Stomach (tissue), 9 donors: Measurements from ENCODE around the gene F7. TPM values are rescaled to one million over a fixed set of nuclear protein-coding genes. Genes with fewer than 3 reads are reported as not detected.

Experiments used
- DNase-seq, 2 donors: peaks; one replicate each; pipeline versions ENCODE4 v3.0.0 to v3.0.0-alpha.2; 2013 to 2019
- H3K27ac ChIP-seq, 5 donors: fragments of 200-600 bp in 4 of 5; sonication (generic) in 4 of 5; one replicate each; pipeline ENCODE4 v1.5.1; 2013 to 2019; ENCODE audit warnings: mild to moderate bottlenecking in 1 of 5, moderate library complexity in 1 of 5
- H3K27me3 ChIP-seq, 3 donors: fragments of 200-600 bp; sonication (generic); one replicate each; pipeline ENCODE4 v1.5.1; 2017 to 2019; ENCODE audit warnings: mixed run types in 1 of 3
- H3K36me3 ChIP-seq, 4 donors: fragments of 200-600 bp; sonication (generic); 1 replicate in 3 of 4; 2 replicates in 1 of 4; pipeline ENCODE4 v1.5.1; 2016 to 2019
- H3K4me1 ChIP-seq, 4 donors: fragments of 200-600 bp; sonication (generic); one replicate each; pipeline ENCODE4 v1.5.1; 2016 to 2019
- H3K4me3 ChIP-seq, 4 donors: fragments of 200-600 bp; sonication (generic) in 3 of 4; one replicate each; pipeline ENCODE4 v1.5.1; 2016 to 2019; ENCODE audit warnings: mild to moderate bottlenecking in 1 of 4
- H3K9me3 ChIP-seq, 4 donors: fragments of 200-600 bp; sonication (generic); one replicate each; pipeline ENCODE4 v1.5.1; 2016 to 2019
- EP300 ChIP-seq: sonication (generic); formaldehyde crosslinking; IDR thresholded peaks from one replicate; pipeline ENCODE4 v1.6.1; 2017; ENCODE audit warnings: antibody characterized with exemption
- POLR2A ChIP-seq, 4 donors: fragments of 450-650 bp; IDR thresholded peaks; one replicate each; pipeline ENCODE4 v1.6.1; 2016; ENCODE audit warnings: antibody characterized with exemption in 4 of 4, control low read depth in 2 of 4, mild to moderate bottlenecking in 1 of 4, moderate library complexity in 1 of 4
- POLR2AphosphoS5 ChIP-seq, 3 donors: sonication (generic); formaldehyde crosslinking; IDR thresholded peaks; one replicate each; pipeline ENCODE4 v1.6.1; 2016; ENCODE audit warnings: antibody characterized with exemption in 3 of 3
- whole genome bisulfite sequencing, 5 donors: extraction: QIAGEN DNeasy Blood & Tissue Kit in 3 of 5; methylation state at CpG; one replicate each; pipeline versions ENCODE4 v1.1.5 to v1.1.7; 2013 to 2018; 5-methylcytosine and 5-hydroxymethylcytosine counted together
- intact Hi-C: fragments of 100-400 bp; cut with DNase I; formaldehyde crosslinking; loops from one replicate; pipeline ENCODE4 v1.15.1; 2023; ENCODE audit warnings: low total_unique reads
- polyA plus RNA-seq, 3 donors: library from polyadenylated mRNA; stranded (reverse); fragments of 200-250 nt; gene quantifications; one replicate each; pipeline ENCODE4 v1.2.3, GENCODE V29; 2013
- total RNA-seq, 5 donors: library from RNA; depleted of rRNA; stranded (reverse); fragments of >200 nt; gene quantifications; one replicate each; pipeline versions ENCODE4 v1.1.0 to v1.2.3, GENCODE V29; 2014 to 2016
- TF ChIP-seq, protein P1 (sequence below), 7 experiments: fragments of 450-650 bp in 4 of 7; fragments of 200-600 bp in 3 of 7; sonication (generic) in 3 of 7; IDR thresholded peaks; one replicate each; pipeline ENCODE4 v1.5.1; 2016 to 2019; ENCODE audit warnings: antibody characterized with exemption in 7 of 7, control low read depth in 2 of 7, mild to moderate bottlenecking in 1 of 7
- donor health status: healthy with polysubstance abuse.
- donor health status: Bipolar disorder and iron deficiency.
- donor health status: healthy.

F7 gene
- total and polyA plus RNA-seq, 8 donors: 0.10 TPM; not detected in 7

- Histone ChIP-seq H3K27ac (no peak overlapping the region), H3K4me3 (no peak overlapping the region), H3K4me1 (no peaks in the 10 kb centered on the region), H3K36me3 (peaks cover 0 to 29% (median 23%) of the 10 kb centered on the region in 4 donors), H3K27me3 (peaks cover 0 to 2% (median 0%) of the 10 kb centered on the region in 3 donors), H3K9me3 (no peaks in the 10 kb centered on the region)
- no peak for DNase-seq
- 91 to 96% (median 92%) methylated on average over 22 of the region's 22 CpGs for WGBS, 5 donors
- intact Hi-C loops: no loop called here
- TF ChIP-seq POLR2A (IDR thresholded peaks at IDR 0.05): no peak
- TF ChIP-seq EP300: no peak
- TF ChIP-seq, protein P1, sequence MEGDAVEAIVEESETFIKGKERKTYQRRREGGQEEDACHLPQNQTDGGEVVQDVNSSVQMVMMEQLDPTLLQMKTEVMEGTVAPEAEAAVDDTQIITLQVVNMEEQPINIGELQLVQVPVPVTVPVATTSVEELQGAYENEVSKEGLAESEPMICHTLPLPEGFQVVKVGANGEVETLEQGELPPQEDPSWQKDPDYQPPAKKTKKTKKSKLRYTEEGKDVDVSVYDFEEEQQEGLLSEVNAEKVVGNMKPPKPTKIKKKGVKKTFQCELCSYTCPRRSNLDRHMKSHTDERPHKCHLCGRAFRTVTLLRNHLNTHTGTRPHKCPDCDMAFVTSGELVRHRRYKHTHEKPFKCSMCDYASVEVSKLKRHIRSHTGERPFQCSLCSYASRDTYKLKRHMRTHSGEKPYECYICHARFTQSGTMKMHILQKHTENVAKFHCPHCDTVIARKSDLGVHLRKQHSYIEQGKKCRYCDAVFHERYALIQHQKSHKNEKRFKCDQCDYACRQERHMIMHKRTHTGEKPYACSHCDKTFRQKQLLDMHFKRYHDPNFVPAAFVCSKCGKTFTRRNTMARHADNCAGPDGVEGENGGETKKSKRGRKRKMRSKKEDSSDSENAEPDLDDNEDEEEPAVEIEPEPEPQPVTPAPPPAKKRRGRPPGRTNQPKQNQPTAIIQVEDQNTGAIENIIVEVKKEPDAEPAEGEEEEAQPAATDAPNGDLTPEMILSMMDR (IDR thresholded peaks at IDR 0.05): no peak
- no peak for TF ChIP-seq POLR2AphosphoS5 (IDR thresholded peaks at IDR 0.05)
Measured at GRCh38 chr13:113058988-113059850, 46.4 kb upstream of the F7 start.

- no peaks in the 10 kb centered on the region for H3K4me1 ChIP-seq
- H3K9me3 ChIP-seq: no peaks in the 10 kb centered on the region
- WGBS, 5 donors: 66 to 83% (median 76%) methylated on average over 15 of the region's 15 CpGs
- no peak overlapping the region for H3K27ac ChIP-seq
- H3K4me3 ChIP-seq: no peak overlapping the region
- no peak for DNase-seq
- TF ChIP-seq POLR2A (IDR thresholded peaks at IDR 0.05) (no peak), EP300 (no peak), POLR2AphosphoS5 (IDR thresholded peaks at IDR 0.05) (no peak)
- TF ChIP-seq, protein P1 (IDR thresholded peaks at IDR 0.05): no peak
- no peaks in the 10 kb centered on the region for H3K27me3 ChIP-seq
- intact Hi-C loops: no loop called here
- H3K36me3 ChIP-seq: peaks cover 0 to 35% (median 28%) of the 10 kb centered on the region in 4 donors
Measured at GRCh38 chr13:113059891-113060290, 45.7 kb upstream of the F7 start.

DNA sequence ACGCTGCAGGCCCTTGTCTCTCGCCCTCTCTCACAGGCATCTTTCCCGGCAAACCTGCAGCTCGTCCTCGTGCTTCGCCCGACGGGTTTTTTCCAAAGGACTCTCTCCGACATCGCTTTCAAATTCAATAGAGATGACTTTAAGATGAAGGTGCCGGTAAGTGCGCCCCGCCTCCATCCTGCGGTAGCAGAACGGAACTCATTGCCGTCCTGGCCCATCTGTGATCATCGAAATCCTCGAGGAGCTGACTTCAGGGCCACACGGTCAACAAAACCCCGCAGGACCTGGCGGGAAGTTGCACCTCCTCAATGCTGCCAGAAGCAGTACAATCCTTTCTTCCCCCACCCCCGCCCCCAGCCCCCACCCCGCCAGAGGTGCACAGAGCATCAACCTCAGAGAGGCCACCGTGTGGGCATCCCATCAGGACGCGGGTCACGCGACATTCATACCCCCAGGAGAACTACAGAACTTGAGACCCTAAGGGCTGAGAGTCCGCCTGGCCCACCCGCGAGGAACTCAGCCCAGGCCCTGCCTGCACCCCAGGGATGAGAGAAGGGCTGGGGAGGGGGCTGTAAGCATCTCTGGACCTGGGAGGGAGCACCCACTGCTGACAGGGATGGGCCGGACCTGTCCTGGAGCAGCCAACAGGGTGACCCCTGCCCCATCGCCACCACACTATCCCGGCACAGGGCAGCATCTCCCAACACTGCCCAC is 44.9 kb upstream of the F7 start:
- 89 to 95% (median 92%) methylated on average over 30 to 34 of the region's 34 CpGs for WGBS, 5 donors

GRCh38 chr13:113061271-113061625 is 44.3 kb upstream of the F7 start:
- H3K9me3 ChIP-seq: no peaks in the 10 kb centered on the region
- DNase-seq: no peak
- intact Hi-C loops: no loop called here
- no peaks in the 10 kb centered on the region for H3K27me3 ChIP-seq
- H3K27ac ChIP-seq: no peak overlapping the region
- H3K4me1 ChIP-seq: no peaks in the 10 kb centered on the region
- WGBS, 5 donors: 89 to 97% (median 94%) methylated on average over 6 to 9 of the region's 9 CpGs
- TF ChIP-seq EP300 (no peak), POLR2AphosphoS5 (IDR thresholded peaks at IDR 0.05) (no peak), POLR2A (IDR thresholded peaks at IDR 0.05) (no peak)
- TF ChIP-seq, protein P1 (IDR thresholded peaks at IDR 0.05): no peak
- H3K4me3 ChIP-seq: no peak overlapping the region
- peaks cover 0 to 48% (median 41%) of the 10 kb centered on the region in 4 donors for H3K36me3 ChIP-seq

More for the DNA sequence above, 44.9 kb upstream of the F7 start:
- intact Hi-C loops: no loop called here
- DNase-seq: no peak
- Histone ChIP-seq H3K36me3 (peaks cover 0 to 43% (median 36%) of the 10 kb centered on the region in 4 donors), H3K27me3 (no peaks in the 10 kb centered on the region), H3K27ac (no peak overlapping the region), H3K9me3 (no peaks in the 10 kb centered on the region), H3K4me3 (no peak overlapping the region), H3K4me1 (no peaks in the 10 kb centered on the region)
- TF ChIP-seq EP300: no peak
- TF ChIP-seq POLR2AphosphoS5 (IDR thresholded peaks at IDR 0.05): no peak
